Kidney epithelial cell (primary cell): Measurements from ENCODE around the gene RORB. TPM values are rescaled to one million over a fixed set of nuclear protein-coding genes. Genes with fewer than 3 reads are reported as not detected.
A peak's percentile ranks its signal among the peaks of the same experiment; 100 is the strongest.

Experiments used
- DNase-seq: peaks from one replicate; pipeline ENCODE4 v3.0.0-alpha.2; 2010; ENCODE audit warnings: low read depth
- H3K27me3 ChIP-seq: 2 replicates; pipeline ENCODE4 v1.6.0; 2011; ENCODE audit warnings: low read length; ENCODE audit not compliant: control insufficient read depth, insufficient read depth
- H3K36me3 ChIP-seq: 2 replicates; pipeline ENCODE4 v1.5.1; 2011; ENCODE audit warnings: low read length; ENCODE audit not compliant: control insufficient read depth, insufficient read depth
- H3K4me3 ChIP-seq: 2 replicates; pipeline ENCODE4 v1.5.1; 2011; ENCODE audit warnings: low read depth, mild to moderate bottlenecking, control low read depth, low read length
- CTCF ChIP-seq: IDR thresholded peaks from 2 replicates; pipeline ENCODE4 v1.5.1; 2011; ENCODE audit warnings: mild to moderate bottlenecking, moderate library complexity, low read length, control low read depth, inconsistent platforms; ENCODE audit not compliant: insufficient read depth, poor library complexity, severe bottlenecking
- total RNA-seq: library from RNA; depleted of rRNA; stranded (reverse); fragments of >200 nt; gene quantifications from 2 replicates; pipeline ENCODE4 v1.2.3, GENCODE V29; 2015

The RORB gene
- total RNA-seq, 1 donor from 2014 or later, result not detected

- TF ChIP-seq CTCF, result peak; percentile 5
- Histone ChIP-seq H3K4me3 (no peak overlapping the region), H3K36me3 (no peaks in the 10 kb centered on the region), H3K27me3 (no peaks in the 10 kb centered on the region)
- no peak for DNase-seq
These were observed 112.7 kb downstream of the RORB start for GRCh38 chr9:74609671-74610405.

DNA sequence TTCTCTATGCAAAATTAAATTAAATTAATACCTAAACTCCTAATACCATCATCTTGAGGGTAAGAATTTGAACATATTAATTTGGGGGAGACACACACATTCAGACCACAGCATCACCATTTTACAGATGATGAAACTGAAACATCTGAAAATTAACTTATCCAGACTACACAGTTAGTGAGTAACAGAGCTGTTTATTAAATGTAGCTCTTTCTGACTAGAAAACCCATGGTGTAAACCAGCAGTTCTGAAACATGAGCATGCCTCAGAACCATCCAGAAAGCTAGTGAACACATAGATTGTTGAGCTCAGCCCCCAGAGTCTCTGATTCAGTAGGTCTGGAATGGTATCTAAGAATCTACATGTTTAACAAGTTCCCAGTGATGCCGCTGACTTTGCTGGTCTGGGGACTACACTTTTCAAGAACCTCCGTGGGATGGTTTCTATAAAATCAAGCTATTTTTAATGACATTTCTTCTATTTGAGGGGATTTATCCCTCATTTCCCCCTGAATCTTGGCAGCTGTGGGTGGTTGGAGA is 113.5 kb downstream of the RORB start:
- no peaks in the 10 kb centered on the region for H3K36me3 ChIP-seq
- no peak for DNase-seq
- H3K4me3 ChIP-seq, result no peak overlapping the region
- TF ChIP-seq CTCF, result no peak
- no peaks in the 10 kb centered on the region for H3K27me3 ChIP-seq

DNA sequence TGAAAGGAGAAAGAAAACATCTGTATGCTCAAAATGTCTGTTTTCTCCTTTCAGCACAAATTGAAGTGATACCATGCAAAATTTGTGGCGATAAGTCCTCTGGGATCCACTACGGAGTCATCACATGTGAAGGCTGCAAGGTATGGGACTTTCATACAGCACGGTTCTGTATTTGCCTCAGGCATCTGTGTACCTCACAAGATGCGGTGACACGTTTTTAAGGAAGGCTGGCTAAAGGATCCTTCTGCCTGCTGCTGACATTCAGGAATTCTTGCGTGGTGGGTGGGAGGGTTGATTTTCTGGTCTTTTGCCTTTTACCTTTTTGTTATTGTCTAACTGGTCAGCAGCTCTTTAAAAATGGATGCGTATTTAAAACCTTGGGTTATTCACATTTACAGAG is 133.1 kb downstream of the RORB start:
- Histone ChIP-seq H3K27me3 (no peaks in the 10 kb centered on the region), H3K4me3 (no peak overlapping the region), H3K36me3 (no peaks in the 10 kb centered on the region)
- no peak for DNase-seq
- TF ChIP-seq CTCF, result no peak

DNA sequence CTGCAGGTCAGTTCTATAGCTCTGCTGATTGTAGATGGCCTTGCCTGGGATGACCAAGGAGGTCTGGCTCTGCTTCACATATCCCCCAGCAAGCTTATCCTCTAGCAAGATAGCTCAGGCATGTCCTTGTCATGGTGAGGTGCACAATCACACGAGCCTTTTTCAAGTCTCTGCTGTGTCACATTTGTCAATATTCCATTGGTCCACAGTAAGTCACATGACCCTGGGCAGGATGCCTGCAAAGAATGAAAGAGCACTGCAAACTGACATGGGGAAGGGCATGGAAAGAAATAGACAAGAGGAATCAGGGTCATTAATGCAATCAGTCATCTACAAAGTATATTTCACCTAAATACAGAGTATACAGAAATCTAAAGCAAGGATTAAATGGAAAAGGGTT is 142.0 kb downstream of the RORB start:
- H3K36me3 ChIP-seq, result no peaks in the 10 kb centered on the region
- DNase-seq, result no peak
- no peak for TF ChIP-seq CTCF
- no peak overlapping the region for H3K4me3 ChIP-seq
- no peaks in the 10 kb centered on the region for H3K27me3 ChIP-seq

- Histone ChIP-seq H3K4me3 (no peak overlapping the region), H3K36me3 (no peaks in the 10 kb centered on the region), H3K27me3 (no peaks in the 10 kb centered on the region)
- TF ChIP-seq CTCF, result no peak
- no peak for DNase-seq
These were observed 145.2 kb downstream of the RORB start for GRCh38 chr9:74642376-74642775.

DNA sequence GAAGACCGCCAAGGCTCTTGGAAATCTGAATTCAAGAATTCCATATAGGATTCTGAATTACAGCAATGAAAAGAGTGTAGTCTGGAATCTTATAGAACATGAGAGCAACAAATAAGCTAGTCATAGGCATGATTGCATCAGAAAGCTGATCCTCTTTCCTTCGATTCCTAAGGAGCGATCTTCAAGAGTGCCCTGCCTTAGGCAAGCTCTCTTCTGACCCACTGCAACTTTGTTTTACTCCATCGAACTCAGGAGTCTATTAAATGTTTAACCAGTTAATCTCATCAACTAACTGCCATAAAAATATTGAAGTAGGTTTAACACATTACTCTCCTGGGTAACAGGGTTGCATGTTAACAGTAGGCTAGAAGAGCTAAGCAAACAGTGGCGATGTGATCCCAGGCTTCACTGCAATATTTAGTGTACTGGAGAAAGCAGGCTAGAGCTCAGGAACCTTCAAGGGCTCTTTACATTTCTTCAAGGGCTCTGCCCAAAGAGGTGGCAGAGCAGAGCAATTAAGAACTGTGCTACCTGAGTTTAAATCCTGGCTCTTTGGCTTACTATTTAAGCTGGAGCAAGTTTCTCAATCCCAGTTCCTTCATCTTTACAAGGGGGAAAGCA is 146.3 kb downstream of the RORB start:
- DNase-seq, result no peak
- Histone ChIP-seq H3K27me3 (no peaks in the 10 kb centered on the region), H3K4me3 (no peak overlapping the region), H3K36me3 (no peaks in the 10 kb centered on the region)
- TF ChIP-seq CTCF, result no peak
